MM.1S (cell line): Measurements from ENCODE around the gene L1CAM.

Source experiments
- DNase-seq: peaks from one replicate; pipeline ENCODE4 v3.0.0-alpha.2; 2015
- H2AFZ ChIP-seq: fragments of 300-600 bp; sonication (generic); 2 replicates; pipeline ENCODE4 v1.6.0; 2016; ENCODE audit warnings: antibody characterized with exemption, low read length
- H3F3A ChIP-seq: fragments of 300-600 bp; sonication (generic); 2 replicates; pipeline ENCODE4 v1.6.1; 2016; ENCODE audit warnings: mild to moderate bottlenecking, antibody characterized with exemption, low read length, moderate library complexity, mixed read lengths; ENCODE audit not compliant: insufficient read depth
- H3K27ac ChIP-seq: fragments of 300-600 bp; sonication (generic); 2 replicates; pipeline ENCODE4 v1.5.1; 2016; ENCODE audit warnings: mild to moderate bottlenecking, low read length
- H3K27me3 ChIP-seq: fragments of 300-600 bp; sonication (generic); replicated peaks from 2 replicates; pipeline ENCODE4 v1.6.0; 2016; ENCODE audit warnings: low read length; ENCODE audit not compliant: insufficient read depth
- H3K36me3 ChIP-seq: fragments of 300-600 bp; sonication (generic); replicated peaks from 2 replicates; pipeline ENCODE4 v1.6.1; 2016; ENCODE audit warnings: mild to moderate bottlenecking, low read length, mixed read lengths; ENCODE audit not compliant: insufficient read depth
- H3K4me1 ChIP-seq: fragments of 300-600 bp; sonication (generic); 2 replicates; pipeline ENCODE4 v1.6.1; 2016; ENCODE audit warnings: low read length, mixed read lengths
- H3K4me2 ChIP-seq: fragments of 300-600 bp; sonication (generic); 2 replicates; pipeline ENCODE4 v1.6.0; 2016; ENCODE audit warnings: low read depth, low read length
- H3K4me3 ChIP-seq: fragments of 300-600 bp; sonication (generic); 2 replicates; pipeline ENCODE4 v1.5.1; 2016; ENCODE audit warnings: low read length, mixed read lengths
- H3K79me2 ChIP-seq: fragments of 300-600 bp; sonication (generic); 2 replicates; pipeline ENCODE4 v1.6.1; 2016; ENCODE audit warnings: mixed run types, low read length, mixed read lengths
- H3K9ac ChIP-seq: fragments of 300-600 bp; sonication (generic); 2 replicates; pipeline ENCODE4 v1.6.1; 2016; ENCODE audit warnings: low read length, mixed read lengths
- H3K9me2 ChIP-seq: fragments of 300-600 bp; sonication (generic); replicated peaks from 2 replicates; pipeline ENCODE4 v1.6.1; 2016; ENCODE audit warnings: mild to moderate bottlenecking, low read length, mixed read lengths; ENCODE audit not compliant: insufficient read depth
- H3K9me3 ChIP-seq: fragments of 300-600 bp; sonication (generic); replicated peaks from 2 replicates; pipeline ENCODE4 v1.6.1; 2016; ENCODE audit warnings: mild to moderate bottlenecking, low read length, mixed read lengths; ENCODE audit not compliant: insufficient read depth
- H4K20me1 ChIP-seq: fragments of 300-600 bp; sonication (generic); 2 replicates; pipeline ENCODE4 v1.6.1; 2016; ENCODE audit warnings: mild to moderate bottlenecking, low read length, moderate library complexity, mixed read lengths; ENCODE audit not compliant: insufficient read depth
- CTCF ChIP-seq: fragments of 300-600 bp; sonication (generic); IDR thresholded peaks from 2 replicates; pipeline ENCODE4 v1.5.1; 2016; ENCODE audit warnings: antibody characterized with exemption, low read length, mixed read lengths
- EZH2 ChIP-seq: fragments of 300-600 bp; sonication (generic); optimal IDR thresholded peaks from 2 replicates; pipeline ENCODE3; 2017; ENCODE audit warnings: low read depth, mild to moderate bottlenecking, antibody characterized with exemption, low read length, mixed read lengths
- EZH2phosphoT487 ChIP-seq: fragments of 300-600 bp; sonication (generic); IDR thresholded peaks from 2 replicates; pipeline ENCODE4 v1.6.1; 2018; ENCODE audit warnings: antibody characterized with exemption, low read length

The L1CAM gene

GRCh38 chrX:153911798-153912197 lies 25.8 kb upstream of the L1CAM start:
- H3K4me2 ChIP-seq = no peak overlapping the region
- no peak for DNase-seq
- no peak overlapping the region for H2AFZ ChIP-seq

GRCh38 chrX:153910446-153910845 lies 24.5 kb upstream of the L1CAM start:
- no peaks in the 10 kb centered on the region for H3K9me2 ChIP-seq
- H3K27me3 ChIP-seq = no peaks in the 10 kb centered on the region
- no peak overlapping the region for H3K4me3 ChIP-seq
- no peaks in the 10 kb centered on the region for H3K4me1 ChIP-seq
- H2AFZ ChIP-seq = no peak overlapping the region
- no peaks in the 10 kb centered on the region for H3K79me2 ChIP-seq
- no peak overlapping the region for H3K27ac ChIP-seq
- no peak overlapping the region for H3K4me2 ChIP-seq
- no peaks in the 10 kb centered on the region for H3F3A ChIP-seq
- no peak for TF ChIP-seq CTCF
- TF ChIP-seq EZH2 = no peak
- no peak for TF ChIP-seq EZH2phosphoT487
- H3K9me3 ChIP-seq = no peaks in the 10 kb centered on the region
- DNase-seq = no peak
- no peak overlapping the region for H3K9ac ChIP-seq
- H3K36me3 ChIP-seq = no peaks in the 10 kb centered on the region
- no peaks in the 10 kb centered on the region for H4K20me1 ChIP-seq

More at GRCh38 chrX:153911798-153912197, 25.8 kb upstream of the L1CAM start:
- no peaks in the 10 kb centered on the region for H3K27me3 ChIP-seq
- no peak overlapping the region for H3K9ac ChIP-seq
- H3K9me2 ChIP-seq = no peaks in the 10 kb centered on the region
- no peaks in the 10 kb centered on the region for H3K4me1 ChIP-seq
- TF ChIP-seq CTCF = no peak
- no peak for TF ChIP-seq EZH2phosphoT487
- TF ChIP-seq EZH2 = no peak
- no peaks in the 10 kb centered on the region for H3K36me3 ChIP-seq
- H3F3A ChIP-seq = no peaks in the 10 kb centered on the region
- H4K20me1 ChIP-seq = no peaks in the 10 kb centered on the region
- no peaks in the 10 kb centered on the region for H3K79me2 ChIP-seq
- H3K9me3 ChIP-seq = no peaks in the 10 kb centered on the region
- no peak overlapping the region for H3K27ac ChIP-seq
- no peak overlapping the region for H3K4me3 ChIP-seq

- no peak overlapping the region for H3K4me2 ChIP-seq
- no peaks in the 10 kb centered on the region for H3F3A ChIP-seq
- no peak overlapping the region for H2AFZ ChIP-seq
- no peak for DNase-seq
- H3K4me1 ChIP-seq = no peaks in the 10 kb centered on the region
- H4K20me1 ChIP-seq = no peaks in the 10 kb centered on the region
- no peaks in the 10 kb centered on the region for H3K9me2 ChIP-seq
- H3K27me3 ChIP-seq = no peaks in the 10 kb centered on the region
- no peak overlapping the region for H3K27ac ChIP-seq
- H3K9me3 ChIP-seq = no peaks in the 10 kb centered on the region
- H3K9ac ChIP-seq = no peak overlapping the region
- TF ChIP-seq EZH2phosphoT487 (no peak), CTCF (no peak), EZH2 (no peak)
- H3K79me2 ChIP-seq = no peaks in the 10 kb centered on the region
- H3K36me3 ChIP-seq = no peaks in the 10 kb centered on the region
- no peak overlapping the region for H3K4me3 ChIP-seq
Observed at GRCh38 chrX:153909980-153910360, 24.0 kb upstream of the L1CAM start.
